H1 (cell line): ENCODE data around the gene TRIM10. TPM values are rescaled to one million over a fixed set of nuclear protein-coding genes. Genes with fewer than 3 reads are reported as not detected.

Experiments
- CTCF ChIA-PET: fragments of 300-600 bp; sonication (Branson Sonifier 250); formaldehyde crosslinking; loops from one replicate; lab custom pipeline; 2021; ENCODE audit not compliant: partially characterized antibody; lab: Charles Lee
- POLR2A ChIA-PET: fragments of 300-600 bp; sonication (Branson Sonifier 250); formaldehyde crosslinking; loops from one replicate; lab custom pipeline; 2021; ENCODE audit warnings: inconsistent platforms; ENCODE audit not compliant: partially characterized antibody; lab: Charles Lee
- DNase-seq, 2 experiments: peaks; one replicate each; pipeline versions ENCODE4 v3.0.0 to v3.0.0-alpha.2; 2010 to 2022; ENCODE audit warnings: low spot score in 2 of 2, low read depth in 1 of 2, mixed read lengths in 1 of 2
- FAIRE-seq: peaks from 2 replicates; lab custom pipeline; 2011; peaks lifted over from hg19 to GRCh38; lab: Jason Lieb, UNC
- H2AFZ ChIP-seq: 2 replicates; pipeline ENCODE4 v1.8.1; 2012; ENCODE audit warnings: low read length, inconsistent platforms
- H2AK5ac ChIP-seq: 2 replicates; pipeline ENCODE4 v1.6.1; 2013; ENCODE audit warnings: low read depth, low read length
- H2BK120ac ChIP-seq: replicated peaks from 2 replicates; pipeline ENCODE3; 2013; ENCODE audit warnings: low read depth, low read length, inconsistent platforms
- H2BK12ac ChIP-seq: 2 replicates; pipeline ENCODE4 v1.6.1; 2013; ENCODE audit warnings: low read depth, low read length
- H2BK15ac ChIP-seq: 2 replicates; pipeline ENCODE4 v1.6.1; 2013; ENCODE audit warnings: low read length
- H2BK20ac ChIP-seq: 2 replicates; pipeline ENCODE4 v1.6.1; 2013; ENCODE audit warnings: low read length
- H2BK5ac ChIP-seq: 2 replicates; pipeline ENCODE4 v1.6.1; 2013; ENCODE audit warnings: low read depth, low read length
- H3K14ac ChIP-seq: 2 replicates; pipeline ENCODE4 v1.6.1; 2013; ENCODE audit warnings: inconsistent platforms; ENCODE audit not compliant: insufficient read length
- H3K18ac ChIP-seq: 2 replicates; pipeline ENCODE4 v1.6.1; 2013; ENCODE audit warnings: low read length; ENCODE audit errors: extremely low read depth
- H3K23ac ChIP-seq: 2 replicates; pipeline ENCODE4 v1.6.1; 2013; ENCODE audit warnings: inconsistent platforms; ENCODE audit not compliant: insufficient read length
- H3K23me2 ChIP-seq: 2 replicates; pipeline ENCODE4 v1.6.1; 2013; ENCODE audit warnings: low read depth, low read length
- H3K27ac ChIP-seq: 2 replicates; pipeline ENCODE4 v1.6.1; 2011; ENCODE audit warnings: low read depth, low read length, inconsistent platforms
- H3K27me3 ChIP-seq, 4 experiments: replicated peaks in 1 of 4; 1 replicate in 1 of 4; 2 replicates in 3 of 4; pipeline versions ENCODE4 v1.6.1 to v1.8.1; 2011 to 2013; ENCODE audit warnings: low read length in 3 of 4, mild to moderate bottlenecking in 3 of 4, inconsistent platforms in 2 of 4, mixed read lengths in 2 of 4, moderate library complexity in 1 of 4; ENCODE audit not compliant: control insufficient read depth in 3 of 4, insufficient read depth in 3 of 4; ENCODE audit errors: extremely low read depth in 1 of 4
- H3K36me3 ChIP-seq, 4 experiments: 2 replicates each; pipeline versions ENCODE4 v1.6.1 to v1.8.1; 2011 to 2013; ENCODE audit warnings: mild to moderate bottlenecking in 4 of 4, low read length in 3 of 4, moderate library complexity in 2 of 4, control low read depth in 1 of 4, inconsistent platforms in 1 of 4; ENCODE audit not compliant: insufficient read depth in 4 of 4, control insufficient read depth in 2 of 4
- H3K4ac ChIP-seq: replicated peaks from 2 replicates; pipeline ENCODE3; 2013; ENCODE audit warnings: low read length, low read depth, mixed read lengths, inconsistent platforms; ENCODE audit not compliant: insufficient read length
- H3K4me1 ChIP-seq, 4 experiments: replicated peaks in 1 of 4; 1 replicate in 1 of 4; 2 replicates in 3 of 4; pipeline versions ENCODE4 v1.6.1 to v1.8.1; 2011 to 2013; ENCODE audit warnings: low read length in 3 of 4, inconsistent platforms in 2 of 4, mixed read lengths in 1 of 4; ENCODE audit not compliant: insufficient read depth in 4 of 4, control insufficient read depth in 3 of 4
- H3K4me2 ChIP-seq, 2 experiments: 2 replicates each; pipeline versions ENCODE4 v1.6.1 to v1.8.1; 2011 to 2013; ENCODE audit warnings: low read depth in 2 of 2, low read length in 2 of 2, control low read depth in 1 of 2, inconsistent platforms in 1 of 2, mild to moderate bottlenecking in 1 of 2; ENCODE audit not compliant: insufficient read depth in 1 of 2
- H3K4me3 ChIP-seq, 4 experiments: fragments of 200-600, 300-600 bp in 1 of 4; sonication (generic), shearing (Covaris generic), sonication (Bioruptor Twin) in 1 of 4; 2 replicates each; pipeline versions ENCODE4 v1.5.1 to v1.8.1; 2011 to 2016; ENCODE audit warnings: low read length in 4 of 4, low read depth in 3 of 4, control low read depth in 2 of 4, inconsistent platforms in 2 of 4, mild to moderate bottlenecking in 2 of 4, mixed read lengths in 1 of 4, moderate library complexity in 1 of 4; ENCODE audit not compliant: insufficient read depth in 2 of 4; ENCODE audit errors: extremely low read depth in 1 of 4
- H3K56ac ChIP-seq: replicated peaks from 2 replicates; pipeline ENCODE3; 2013; ENCODE audit warnings: low read depth, mild to moderate bottlenecking, mixed read lengths, low read length, inconsistent platforms; ENCODE audit not compliant: insufficient read length
- H3K79me1 ChIP-seq: 2 replicates; pipeline ENCODE4 v1.6.1; 2013; ENCODE audit warnings: low read depth, low read length, control low read depth
- H3K79me2 ChIP-seq, 2 experiments: 2 replicates each; pipeline versions ENCODE4 v1.6.1 to v1.8.1; 2012 to 2013; ENCODE audit warnings: low read length in 2 of 2, mild to moderate bottlenecking in 2 of 2, inconsistent platforms in 1 of 2; ENCODE audit not compliant: insufficient read depth in 2 of 2, control insufficient read depth in 1 of 2
- H3K9ac ChIP-seq, 4 experiments: replicated peaks in 1 of 4; 1 replicate in 1 of 4; 2 replicates in 3 of 4; pipeline versions ENCODE4 v1.6.1 to v1.8.1; 2011 to 2013; ENCODE audit warnings: low read depth in 3 of 4, low read length in 3 of 4, control low read depth in 2 of 4, mild to moderate bottlenecking in 2 of 4, moderate library complexity in 2 of 4, inconsistent platforms in 1 of 4; ENCODE audit errors: extremely low read depth in 1 of 4
- H3K9me3 ChIP-seq, 2 experiments: 2 replicates each; pipeline versions ENCODE4 v1.6.1 to v1.8.1; 2012 to 2013; ENCODE audit warnings: mild to moderate bottlenecking in 2 of 2, moderate library complexity in 2 of 2, control low read depth in 1 of 2, inconsistent platforms in 1 of 2, low read depth in 1 of 2, low read length in 1 of 2, mixed read lengths in 1 of 2; ENCODE audit not compliant: insufficient read depth in 2 of 2
- H4K20me1 ChIP-seq, 2 experiments: replicated peaks in 1 of 2; 2 replicates each; pipeline versions ENCODE3 to v1.8.1; 2011 to 2013; ENCODE audit warnings: inconsistent platforms in 2 of 2, low read length in 2 of 2, mild to moderate bottlenecking in 1 of 2; ENCODE audit not compliant: insufficient read depth in 2 of 2, control insufficient read depth in 1 of 2
- H4K5ac ChIP-seq: 2 replicates; pipeline ENCODE4 v1.6.1; 2013; ENCODE audit warnings: low read length, low read depth, mixed read lengths, inconsistent platforms; ENCODE audit not compliant: insufficient read length
- H4K8ac ChIP-seq: 2 replicates; pipeline ENCODE4 v1.8.0; 2013; ENCODE audit warnings: mild to moderate bottlenecking, moderate library complexity, low read length, inconsistent platforms; ENCODE audit not compliant: insufficient read depth; ENCODE audit errors: extremely low read depth
- H4K91ac ChIP-seq: replicated peaks from 2 replicates; pipeline ENCODE3; 2013; ENCODE audit warnings: low read length, mixed read lengths, inconsistent platforms; ENCODE audit not compliant: insufficient read length
- CHD1 ChIP-seq: IDR thresholded peaks from 2 replicates; pipeline ENCODE4 v1.6.1; 2012; ENCODE audit warnings: low read depth, low read length, improper control_type of control experiment
- EGR1 ChIP-seq: IDR thresholded peaks from 2 replicates; pipeline ENCODE4 v1.6.1; 2011; ENCODE audit warnings: low read depth, low read length, borderline replicate concordance
- HDAC2 ChIP-seq, 2 experiments: fragments of 300-600 bp in 1 of 2; sonication (generic) in 1 of 2; IDR thresholded peaks; 2 replicates each; pipeline ENCODE4 v1.6.1; 2011 to 2012; ENCODE audit warnings: low read depth in 2 of 2, low read length in 2 of 2, mild to moderate bottlenecking in 2 of 2, moderate library complexity in 2 of 2, borderline replicate concordance in 1 of 2, inconsistent platforms in 1 of 2
- SRF ChIP-seq: IDR thresholded peaks from 2 replicates; pipeline ENCODE4 v1.6.1; 2011; ENCODE audit warnings: mild to moderate bottlenecking, low read depth, low read length, moderate library complexity
- YY1 ChIP-seq: IDR thresholded peaks from 2 replicates; pipeline ENCODE4 v1.6.1; 2011; ENCODE audit warnings: low read depth, mild to moderate bottlenecking, low read length
- WGBS, 2 experiments: shearing (Covaris generic) in 1 of 2; methylation state at CpG; one replicate each; pipeline versions ENCODE4 v1.1.6 to v1.1.7; 2013 to 2015; ENCODE audit warnings: low lambda C conversion rate in 2 of 2, mixed read lengths in 2 of 2, inconsistent platforms in 1 of 2, low coverage in 1 of 2, missing lambda C conversion rate in 1 of 2; ENCODE audit not compliant: insufficient replicate concordance in 2 of 2, insufficient coverage in 1 of 2, insufficient read length in 1 of 2; ENCODE audit errors: extremely low coverage in 1 of 2, missing lambda C conversion rate in 1 of 2; 5-methylcytosine and 5-hydroxymethylcytosine counted together
- polyA plus RNA-seq, 7 experiments: library from polyadenylated mRNA; depleted of rRNA in 3 of 7; stranded (reverse) in 5 of 7; unstranded in 2 of 7; fragments of >200 nt in 5 of 7; fragments of 200-250 nt in 2 of 7; gene quantifications; 1 replicate in 5 of 7; 2 replicates in 1 of 7; 4 replicates in 1 of 7; pipeline versions ENCODE4 v1.2.1 to v1.2.3, GENCODE V29; 2011 to 2013; ENCODE audit warnings: missing spikeins in 2 of 7, mixed read lengths in 2 of 7
- total RNA-seq: library from RNA; stranded (reverse); fragmentation: NEBNext Ultra II Directional; extraction: Animal tissue kit (Norgen Biotek cat#: 25700); gene quantifications from 2 replicates; pipeline ENCODE4 v1.2.1, GENCODE V29; 2021

TRIM10 gene
- total and polyA plus RNA-seq, 2 of the 8 experiments (the other 6 are each of a cell fraction or from before 2014, with no cell fraction given), result 0.06 TPM; not detected in 1

- Histone ChIP-seq H3K36me3 (peaks cover 10 to 39% (median 29%) of the 10 kb centered on the region in 4 experiments; a peak in 5 of 8 replicates), H3K4ac (no peak overlapping the region), H4K91ac (no peak overlapping the region), H3K79me1 (no peaks in the 10 kb centered on the region), H3K27me3 (no peaks in the 10 kb centered on the region), H2BK5ac (no peak overlapping the region), H3K56ac (no peak overlapping the region), H3K79me2 (no peaks in the 10 kb centered on the region), H3K9ac (no peak overlapping the region), H3K23ac (no peak overlapping the region), H3K9me3 (no peaks in the 10 kb centered on the region), H3K4me2 (no peak overlapping the region), H2BK12ac (no peak overlapping the region), H4K8ac (no peak overlapping the region), H2AK5ac (no peak overlapping the region), H3K14ac (no peak overlapping the region), H2BK120ac (no peak overlapping the region), H3K23me2 (no peaks in the 10 kb centered on the region), H2BK20ac (no peak overlapping the region), H2BK15ac (no peak overlapping the region), H3K18ac (no peak overlapping the region), H4K5ac (no peak overlapping the region), H4K20me1 (peaks cover 6 to 14% of the 10 kb centered on the region in 2 experiments), H2AFZ (no peak overlapping the region), H3K27ac (no peak overlapping the region), H3K4me3 (no peak overlapping the region), H3K4me1 (no peaks in the 10 kb centered on the region)
- no peak for FAIRE-seq
- TF ChIP-seq YY1 (no peak), CHD1 (no peak), EGR1 (no peak), SRF (no peak), HDAC2 (IDR thresholded peaks at IDR 0.05; ENCODE audit: borderline replicate concordance in 1 of 2, low read depth in 2 of 2, low read length in 2 of 2) (no peak)
- 88% methylated on average over 8 of the region's 8 CpGs; no CpG with 5 or more reads in 1 of the 2 experiments for WGBS, 2 experiments
- POLR2A ChIA-PET, result interaction anchor here (2.4 to 3.8 kb wide), 2 partner anchors 11 to 19 kb away, joined by 7 to 18 read pairs; partner anchors contain the start of gene TRIM26
- CTCF ChIA-PET, result interaction anchor here (1.0 to 1.6 kb wide), 3 partner anchors 64 to 92 kb away, joined by 3 to 4 read pairs (median 4); no protein-coding TSS in a partner anchor
- no peak for DNase-seq
Observed at GRCh38 chr6:30194797-30195690, 34.0 kb upstream of the TRIM10 start.
